ENCODE results near the gene TPSAB1. TPM values are rescaled to one million over a fixed set of nuclear protein-coding genes. Genes with fewer than 3 reads are reported as not detected.
"Not testable (repeated sequence)": the region's sequence is repeated elsewhere in the genome, so short reads cannot be mapped to it uniquely, and the experiment has no call there.

Gene TPSAB1
- total RNA-seq, 1 donor = not detected

- H3K4me1 ChIP-seq (ENCODE audit: insufficient read depth, low read length); H4K20me1 ChIP-seq (ENCODE audit: insufficient read depth, low read length); DNase-seq (ENCODE audit: insufficient read length, low spot score, missing footprints); H3K4me2 ChIP-seq (ENCODE audit: insufficient read depth, low read length); H2AFZ ChIP-seq (ENCODE audit: low read length); H3K9me3 ChIP-seq (ENCODE audit: low read depth, low read length); H3K79me2 ChIP-seq (ENCODE audit: insufficient read depth, low read length); H3K4me3 ChIP-seq (ENCODE audit: insufficient read depth, low read length); H3K36me3 ChIP-seq (ENCODE audit: insufficient read depth, low read length); H3K27ac ChIP-seq (ENCODE audit: low read depth, low read length); H3K27me3 ChIP-seq (ENCODE audit: insufficient read depth, low read length): not testable (repeated sequence)
These were observed 13.3 kb downstream of the TPSAB1 start for GRCh38 chr16:1253701-1254364.

GRCh38 chr16:1254821-1255220 is 14.3 kb downstream of the TPSAB1 start:
- not testable (repeated sequence) for H3K36me3 ChIP-seq (ENCODE audit: insufficient read depth, low read length); H3K9me3 ChIP-seq (ENCODE audit: low read depth, low read length); H3K4me3 ChIP-seq (ENCODE audit: insufficient read depth, low read length); H2AFZ ChIP-seq (ENCODE audit: low read length); H3K4me2 ChIP-seq (ENCODE audit: insufficient read depth, low read length); H4K20me1 ChIP-seq (ENCODE audit: insufficient read depth, low read length); H3K79me2 ChIP-seq (ENCODE audit: insufficient read depth, low read length); H3K27ac ChIP-seq (ENCODE audit: low read depth, low read length); DNase-seq (ENCODE audit: insufficient read length, low spot score, missing footprints); H3K4me1 ChIP-seq (ENCODE audit: insufficient read depth, low read length)
- H3K27me3 ChIP-seq (ENCODE audit: insufficient read depth, low read length) = peaks cover 10% of the 10 kb centered on the region

GRCh38 chr16:1255276-1256122 is 15.0 kb downstream of the TPSAB1 start, which contains the start of gene TPSD1:
TPSD1 (plus strand) TSS chr16:1256069; CDS start chr16:1256281, 212 bp downstream.
- not testable (repeated sequence) for H3K79me2 ChIP-seq (ENCODE audit: insufficient read depth, low read length); H2AFZ ChIP-seq (ENCODE audit: low read length); H3K4me1 ChIP-seq (ENCODE audit: insufficient read depth, low read length); H3K4me2 ChIP-seq (ENCODE audit: insufficient read depth, low read length); DNase-seq (ENCODE audit: insufficient read length, low spot score, missing footprints); H4K20me1 ChIP-seq (ENCODE audit: insufficient read depth, low read length); H3K9me3 ChIP-seq (ENCODE audit: low read depth, low read length); H3K36me3 ChIP-seq (ENCODE audit: insufficient read depth, low read length); H3K27ac ChIP-seq (ENCODE audit: low read depth, low read length); H3K4me3 ChIP-seq (ENCODE audit: insufficient read depth, low read length)
- peaks cover 15% of the 10 kb centered on the region for H3K27me3 ChIP-seq (ENCODE audit: insufficient read depth, low read length)

GRCh38 chr16:1256296-1256873 is 15.9 kb downstream of the TPSAB1 start:
- H3K9me3 ChIP-seq (ENCODE audit: low read depth, low read length); H3K4me2 ChIP-seq (ENCODE audit: insufficient read depth, low read length); H4K20me1 ChIP-seq (ENCODE audit: insufficient read depth, low read length); H3K27ac ChIP-seq (ENCODE audit: low read depth, low read length); H2AFZ ChIP-seq (ENCODE audit: low read length); H3K79me2 ChIP-seq (ENCODE audit: insufficient read depth, low read length); H3K36me3 ChIP-seq (ENCODE audit: insufficient read depth, low read length); DNase-seq (ENCODE audit: insufficient read length, low spot score, missing footprints); H3K4me1 ChIP-seq (ENCODE audit: insufficient read depth, low read length); H3K4me3 ChIP-seq (ENCODE audit: insufficient read depth, low read length): not testable (repeated sequence)
- peaks cover 18% of the 10 kb centered on the region for H3K27me3 ChIP-seq (ENCODE audit: insufficient read depth, low read length)

DNA sequence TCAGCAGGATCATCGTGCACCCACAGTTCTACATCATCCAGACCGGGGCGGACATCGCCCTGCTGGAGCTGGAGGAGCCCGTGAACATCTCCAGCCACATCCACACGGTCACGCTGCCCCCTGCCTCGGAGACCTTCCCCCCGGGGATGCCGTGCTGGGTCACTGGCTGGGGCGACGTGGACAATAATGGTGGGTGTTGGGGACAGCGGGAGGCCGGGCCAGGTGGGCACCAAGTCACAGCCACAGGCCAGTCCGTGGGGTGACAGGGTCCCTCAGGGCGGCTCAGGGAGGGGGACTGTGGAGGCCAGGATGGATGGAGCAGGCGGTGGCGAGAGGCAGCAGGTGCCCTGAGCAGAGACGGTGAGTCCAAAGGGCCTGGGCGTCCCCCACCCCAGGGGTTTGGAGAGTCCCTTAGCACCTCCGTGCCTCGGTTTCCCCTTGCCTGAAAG is 16.4 kb downstream of the TPSAB1 start:
- H4K20me1 ChIP-seq (ENCODE audit: insufficient read depth, low read length) = no peaks in the 10 kb centered on the region

More for the DNA sequence above, 16.4 kb downstream of the TPSAB1 start:
- H3K4me3 ChIP-seq (ENCODE audit: insufficient read depth, low read length) = no peak overlapping the region
- no peak overlapping the region for H2AFZ ChIP-seq (ENCODE audit: low read length)
- H3K36me3 ChIP-seq (ENCODE audit: insufficient read depth, low read length) = no peaks in the 10 kb centered on the region
- H3K4me1 ChIP-seq (ENCODE audit: insufficient read depth, low read length) = no peaks in the 10 kb centered on the region
- H3K9me3 ChIP-seq (ENCODE audit: low read depth, low read length) = no peaks in the 10 kb centered on the region
- no peak for DNase-seq (ENCODE audit: insufficient read length, low spot score, missing footprints)
- TF ChIP-seq, protein P1, sequence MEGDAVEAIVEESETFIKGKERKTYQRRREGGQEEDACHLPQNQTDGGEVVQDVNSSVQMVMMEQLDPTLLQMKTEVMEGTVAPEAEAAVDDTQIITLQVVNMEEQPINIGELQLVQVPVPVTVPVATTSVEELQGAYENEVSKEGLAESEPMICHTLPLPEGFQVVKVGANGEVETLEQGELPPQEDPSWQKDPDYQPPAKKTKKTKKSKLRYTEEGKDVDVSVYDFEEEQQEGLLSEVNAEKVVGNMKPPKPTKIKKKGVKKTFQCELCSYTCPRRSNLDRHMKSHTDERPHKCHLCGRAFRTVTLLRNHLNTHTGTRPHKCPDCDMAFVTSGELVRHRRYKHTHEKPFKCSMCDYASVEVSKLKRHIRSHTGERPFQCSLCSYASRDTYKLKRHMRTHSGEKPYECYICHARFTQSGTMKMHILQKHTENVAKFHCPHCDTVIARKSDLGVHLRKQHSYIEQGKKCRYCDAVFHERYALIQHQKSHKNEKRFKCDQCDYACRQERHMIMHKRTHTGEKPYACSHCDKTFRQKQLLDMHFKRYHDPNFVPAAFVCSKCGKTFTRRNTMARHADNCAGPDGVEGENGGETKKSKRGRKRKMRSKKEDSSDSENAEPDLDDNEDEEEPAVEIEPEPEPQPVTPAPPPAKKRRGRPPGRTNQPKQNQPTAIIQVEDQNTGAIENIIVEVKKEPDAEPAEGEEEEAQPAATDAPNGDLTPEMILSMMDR (IDR thresholded peaks at IDR 0.05; ENCODE audit: extremely low read depth, low read depth, low read length) = no peak
- H3K79me2 ChIP-seq (ENCODE audit: insufficient read depth, low read length) = no peaks in the 10 kb centered on the region
- H3K4me2 ChIP-seq (ENCODE audit: insufficient read depth, low read length) = no peak overlapping the region
- H3K27me3 ChIP-seq (ENCODE audit: insufficient read depth, low read length) = peaks cover 24% of the 10 kb centered on the region
- H3K27ac ChIP-seq (ENCODE audit: low read depth, low read length) = no peak overlapping the region
